ENCODE data around the gene EXOC6B. TPM values are rescaled to one million over a fixed set of nuclear protein-coding genes. Genes with fewer than 3 reads are reported as not detected.

The EXOC6B gene
- total RNA-seq, 3 donors from 2014 or later, result 32.2 to 49.2 (median 37.0) TPM

DNA sequence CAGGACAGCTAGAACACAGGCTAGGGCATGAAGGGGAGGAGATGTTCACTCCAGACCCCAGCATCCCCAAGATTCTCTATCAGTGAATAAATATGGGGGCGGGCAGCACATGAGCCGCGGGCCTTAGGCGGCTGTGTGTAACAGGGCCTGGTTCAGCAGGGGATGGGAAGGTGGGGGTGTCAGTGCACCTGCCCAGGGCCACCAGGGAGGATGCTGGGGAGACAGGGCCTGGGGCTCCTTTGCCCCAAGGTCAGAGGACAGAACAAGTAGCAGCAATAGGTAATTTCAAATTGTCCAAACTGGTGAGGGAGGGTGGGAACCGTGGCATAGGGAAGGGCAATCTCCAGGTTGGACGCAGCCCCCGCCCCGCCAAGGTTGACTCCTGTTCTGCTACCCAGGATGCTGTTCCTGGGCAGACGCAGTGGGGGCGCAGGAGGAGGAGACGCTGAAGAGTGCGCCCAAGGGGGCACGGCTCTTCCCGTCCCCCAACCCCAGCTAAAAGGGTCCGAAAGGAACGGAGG, 694.4 kb downstream of the EXOC6B start:
- H3K4me3 ChIP-seq, result no peak overlapping the region
- no peaks in the 10 kb centered on the region for H3K4me1 ChIP-seq
- intact Hi-C loops (cut with DNase I; ENCODE audit: low total_unique reads), result loop anchor here (10.0 kb wide), 1 partner anchor 577 kb away; no protein-coding TSS in a partner anchor
- H3K9me3 ChIP-seq, result no peaks in the 10 kb centered on the region
- TF ChIP-seq CTCF (IDR thresholded peaks at IDR 0.05) (no peak), POLR2AphosphoS5 (IDR thresholded peaks at IDR 0.05) (no peak), POLR2A (IDR thresholded peaks at IDR 0.05) (no peak)
- DNase-seq (ENCODE audit: low spot score in 2 of 2), result peak in 1 of 2 donors; percentile 33
- H3K27me3 ChIP-seq, result no peaks in the 10 kb centered on the region
- H3K36me3 ChIP-seq, result no peaks in the 10 kb centered on the region
- H3K27ac ChIP-seq, result no peak overlapping the region

GRCh38 chr2:72130659-72131360, 695.0 kb downstream of the EXOC6B start:
- intact Hi-C loops (cut with DNase I; ENCODE audit: low total_unique reads), result loop anchor here (10.0 kb wide), 1 partner anchor 576 kb away; no protein-coding TSS in a partner anchor
- TF ChIP-seq CTCF (IDR thresholded peaks at IDR 0.05) (no peak), POLR2A (IDR thresholded peaks at IDR 0.05) (no peak), POLR2AphosphoS5 (IDR thresholded peaks at IDR 0.05) (no peak)
- Histone ChIP-seq H3K27me3 (no peaks in the 10 kb centered on the region), H3K4me3 (no peak overlapping the region), H3K27ac (no peak overlapping the region), H3K36me3 (no peaks in the 10 kb centered on the region), H3K9me3 (no peaks in the 10 kb centered on the region), H3K4me1 (no peaks in the 10 kb centered on the region)
- peak in 1 of 2 donors; percentile 31 for DNase-seq (ENCODE audit: low spot score in 2 of 2)

DNA sequence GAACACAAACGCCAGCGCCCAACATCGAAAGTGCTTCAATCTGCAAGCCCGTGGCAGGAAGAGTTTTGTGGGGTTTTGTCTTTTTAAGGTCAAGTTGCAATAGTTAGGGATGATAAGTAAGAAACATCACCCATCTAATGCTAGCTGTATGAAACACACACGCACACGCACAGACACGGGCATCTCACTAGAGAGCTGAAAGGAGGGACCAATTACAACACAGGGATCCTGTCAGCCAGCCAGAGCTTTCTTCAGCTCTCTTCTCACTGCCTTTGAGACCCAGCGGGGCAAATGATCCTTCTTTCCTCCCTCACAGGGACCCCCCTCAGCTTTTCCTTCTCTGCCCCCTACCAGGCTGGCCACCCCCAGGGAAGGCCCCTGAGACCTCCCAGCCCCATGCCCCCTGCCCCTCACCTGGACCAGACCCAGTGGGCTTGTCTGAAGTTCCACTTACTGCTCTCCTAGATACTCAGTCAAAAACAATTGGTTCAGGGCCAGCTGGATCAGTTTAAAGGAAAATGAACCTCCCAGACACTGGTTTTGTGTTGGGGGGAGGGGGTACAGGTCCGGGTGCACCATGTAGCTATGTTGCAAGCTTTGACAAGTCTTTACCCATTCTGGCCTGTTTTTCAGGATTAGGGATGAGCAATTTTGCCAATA, 696.0 kb downstream of the EXOC6B start:
- Histone ChIP-seq H3K4me3 (no peak overlapping the region), H3K4me1 (no peaks in the 10 kb centered on the region), H3K9me3 (no peaks in the 10 kb centered on the region), H3K36me3 (no peaks in the 10 kb centered on the region), H3K27ac (peak overlapping the region in 1 of 2 donors; percentile 12), H3K27me3 (no peaks in the 10 kb centered on the region)
- peak in 1 of 2 donors; percentile 51 for DNase-seq (ENCODE audit: low spot score in 2 of 2)
- TF ChIP-seq POLR2AphosphoS5 (IDR thresholded peaks at IDR 0.05) (no peak), CTCF (IDR thresholded peaks at IDR 0.05) (no peak), POLR2A (IDR thresholded peaks at IDR 0.05) (no peak)
- intact Hi-C loops (cut with DNase I; ENCODE audit: low total_unique reads), result loop anchor here (10.0 kb wide), 1 partner anchor 575 kb away; no protein-coding TSS in a partner anchor

DNA sequence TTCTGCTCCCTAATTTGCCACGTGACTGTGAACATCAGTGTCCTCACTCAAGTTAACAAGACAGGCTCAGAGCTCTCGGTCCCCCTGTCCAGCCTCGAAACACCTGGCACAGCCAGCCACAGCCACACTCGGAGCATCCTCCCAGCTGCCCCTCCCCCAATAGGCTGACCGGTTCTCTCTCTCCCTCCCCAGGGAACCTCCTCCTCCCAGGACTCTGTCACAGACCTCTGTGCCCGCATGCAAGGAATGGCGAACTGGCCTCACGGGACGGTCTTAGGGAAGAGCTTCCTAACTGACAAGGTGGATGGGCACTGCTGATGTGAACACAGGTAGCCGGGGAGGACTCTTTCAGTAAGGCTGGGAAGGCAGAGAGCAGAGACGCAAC, 697.0 kb downstream of the EXOC6B start:
- no peaks in the 10 kb centered on the region for H3K4me1 ChIP-seq
- no peaks in the 10 kb centered on the region for H3K36me3 ChIP-seq
- no peak overlapping the region for H3K4me3 ChIP-seq
- peak in 1 of 2 donors; percentile 43 for DNase-seq (ENCODE audit: low spot score in 2 of 2)
- H3K9me3 ChIP-seq, result no peaks in the 10 kb centered on the region
- no peak overlapping the region for H3K27ac ChIP-seq
- H3K27me3 ChIP-seq, result no peaks in the 10 kb centered on the region
- intact Hi-C loops (cut with DNase I; ENCODE audit: low total_unique reads), result no loop called here
- no peak for TF ChIP-seq POLR2AphosphoS5 (IDR thresholded peaks at IDR 0.05)
- no peak for TF ChIP-seq CTCF (IDR thresholded peaks at IDR 0.05)
- no peak for TF ChIP-seq POLR2A (IDR thresholded peaks at IDR 0.05)
